Mucosa of stomach (tissue), 1 donor: ENCODE measurements around the gene LRP8.

Experiments
- H3K27me3 ChIP-seq: one replicate; pipeline ENCODE4 v1.7.0; 2013; ENCODE audit warnings: mild to moderate bottlenecking, low read length; ENCODE audit not compliant: control insufficient read depth, insufficient read depth
- H3K36me3 ChIP-seq: one replicate; pipeline ENCODE4 v1.7.0; 2013; ENCODE audit warnings: low read length; ENCODE audit not compliant: control insufficient read depth, insufficient read depth
- H3K4me1 ChIP-seq: one replicate; pipeline ENCODE4 v1.7.0; 2013; ENCODE audit warnings: mild to moderate bottlenecking, low read length; ENCODE audit not compliant: control insufficient read depth, insufficient read depth
- H3K4me3 ChIP-seq: one replicate; pipeline ENCODE4 v1.7.0; 2013; ENCODE audit warnings: low read length
- H3K9ac ChIP-seq: one replicate; pipeline ENCODE4 v1.7.0; 2013; ENCODE audit warnings: mild to moderate bottlenecking, low read length, moderate library complexity
- H3K9me3 ChIP-seq: one replicate; pipeline ENCODE4 v1.7.0; 2013; ENCODE audit warnings: mild to moderate bottlenecking, low read length, moderate library complexity; ENCODE audit not compliant: control insufficient read depth
- donor health status: Pancreatic carcinoma.

The LRP8 gene

GRCh38 chr1:53368314-53369033 is 40.6 kb upstream of the LRP8 start:
- H3K9me3 ChIP-seq: no peaks in the 10 kb centered on the region
- no peaks in the 10 kb centered on the region for H3K4me1 ChIP-seq
- H3K36me3 ChIP-seq: no peaks in the 10 kb centered on the region
- H3K27me3 ChIP-seq: peaks cover 12% of the 10 kb centered on the region
- H3K4me3 ChIP-seq: no peak overlapping the region
- no peak overlapping the region for H3K9ac ChIP-seq

GRCh38 chr1:53367503-53368313 is 39.8 kb upstream of the LRP8 start:
- Histone ChIP-seq H3K4me3 (no peak overlapping the region), H3K36me3 (no peaks in the 10 kb centered on the region), H3K4me1 (no peaks in the 10 kb centered on the region), H3K9ac (no peak overlapping the region), H3K9me3 (no peaks in the 10 kb centered on the region), H3K27me3 (peaks cover 12% of the 10 kb centered on the region)

GRCh38 chr1:53366901-53367502 is 39.1 kb upstream of the LRP8 start:
- H3K27me3 ChIP-seq: peaks cover 12% of the 10 kb centered on the region
- no peaks in the 10 kb centered on the region for H3K36me3 ChIP-seq
- no peak overlapping the region for H3K4me3 ChIP-seq
- no peaks in the 10 kb centered on the region for H3K9me3 ChIP-seq
- H3K4me1 ChIP-seq: no peaks in the 10 kb centered on the region
- no peak overlapping the region for H3K9ac ChIP-seq

GRCh38 chr1:53365437-53366063 is 37.7 kb upstream of the LRP8 start:
- H3K9me3 ChIP-seq: no peaks in the 10 kb centered on the region
- no peak overlapping the region for H3K4me3 ChIP-seq
- H3K4me1 ChIP-seq: no peaks in the 10 kb centered on the region
- H3K27me3 ChIP-seq: peaks cover 12% of the 10 kb centered on the region
- no peak overlapping the region for H3K9ac ChIP-seq
- no peaks in the 10 kb centered on the region for H3K36me3 ChIP-seq

GRCh38 chr1:53362851-53363642 is 35.2 kb upstream of the LRP8 start:
- Histone ChIP-seq H3K27me3 (peaks cover under 1% of the 10 kb centered on the region), H3K4me3 (no peak overlapping the region), H3K4me1 (no peaks in the 10 kb centered on the region), H3K9ac (no peak overlapping the region), H3K36me3 (no peaks in the 10 kb centered on the region), H3K9me3 (no peaks in the 10 kb centered on the region)

GRCh38 chr1:53362270-53362669 is 34.4 kb upstream of the LRP8 start:
- no peaks in the 10 kb centered on the region for H3K27me3 ChIP-seq
- no peaks in the 10 kb centered on the region for H3K4me1 ChIP-seq
- no peaks in the 10 kb centered on the region for H3K36me3 ChIP-seq
- no peak overlapping the region for H3K9ac ChIP-seq
- no peaks in the 10 kb centered on the region for H3K9me3 ChIP-seq
- no peak overlapping the region for H3K4me3 ChIP-seq

GRCh38 chr1:53361541-53361961 is 33.7 kb upstream of the LRP8 start:
- Histone ChIP-seq H3K27me3 (no peaks in the 10 kb centered on the region), H3K9me3 (no peaks in the 10 kb centered on the region), H3K4me3 (no peak overlapping the region), H3K9ac (no peak overlapping the region), H3K36me3 (no peaks in the 10 kb centered on the region), H3K4me1 (no peaks in the 10 kb centered on the region)

GRCh38 chr1:53359934-53360276 is 32.0 kb upstream of the LRP8 start:
- Histone ChIP-seq H3K4me3 (no peak overlapping the region), H3K27me3 (no peaks in the 10 kb centered on the region), H3K4me1 (no peaks in the 10 kb centered on the region), H3K9me3 (no peaks in the 10 kb centered on the region), H3K9ac (no peak overlapping the region), H3K36me3 (no peaks in the 10 kb centered on the region)

GRCh38 chr1:53359225-53359933 is 31.5 kb upstream of the LRP8 start:
- no peaks in the 10 kb centered on the region for H3K27me3 ChIP-seq
- H3K36me3 ChIP-seq: no peaks in the 10 kb centered on the region
- no peak overlapping the region for H3K9ac ChIP-seq
- no peak overlapping the region for H3K4me3 ChIP-seq
- H3K4me1 ChIP-seq: no peaks in the 10 kb centered on the region
- H3K9me3 ChIP-seq: no peaks in the 10 kb centered on the region

- no peak overlapping the region for H3K4me3 ChIP-seq
- H3K27me3 ChIP-seq: no peaks in the 10 kb centered on the region
- H3K36me3 ChIP-seq: no peaks in the 10 kb centered on the region
- no peaks in the 10 kb centered on the region for H3K9me3 ChIP-seq
- no peaks in the 10 kb centered on the region for H3K4me1 ChIP-seq
- no peak overlapping the region for H3K9ac ChIP-seq
Observed at GRCh38 chr1:53356637-53357036, 28.8 kb upstream of the LRP8 start.

GRCh38 chr1:53354119-53354518 is 26.2 kb upstream of the LRP8 start:
- H3K9ac ChIP-seq: no peak overlapping the region
- no peaks in the 10 kb centered on the region for H3K36me3 ChIP-seq
- no peaks in the 10 kb centered on the region for H3K27me3 ChIP-seq
- no peaks in the 10 kb centered on the region for H3K9me3 ChIP-seq
- H3K4me1 ChIP-seq: no peaks in the 10 kb centered on the region
- no peak overlapping the region for H3K4me3 ChIP-seq
